K562 (cell line): ENCODE results near the gene NOD1. TPM values are rescaled to one million over a fixed set of nuclear protein-coding genes. Genes with fewer than 3 reads are reported as not detected.

Experiments used
- ATAC-seq: fragments of 200-7000 bp; cut with Tn5 transposase; 3 replicates; pipeline ENCODE4 v1.9.1; 2020; ENCODE audit warnings: moderate library complexity
- BruUV-seq: library from RNA; stranded (reverse); fragments of 400-500 nt; replicated peaks from 2 replicates; lab custom pipeline; 2021; lab: Mats Ljungman, UMichigan
- CTCF ChIA-PET: fragments of 300-600 bp; formaldehyde crosslinking; extraction: SDS; loops from one replicate; lab custom pipeline; 2021; ENCODE audit warnings: low intra/inter-chr PET ratio; lab: Yijun Ruan, JAX
- POLR2A ChIA-PET: fragments of 300-600, 350-650 bp; sonication (Branson Sonifier 250); formaldehyde crosslinking; extraction: SDS; loops from one replicate; lab custom pipeline; 2021; ENCODE audit warnings: antibody characterized with exemption, inconsistent platforms; lab: Yijun Ruan, JAX
- DNase-seq, 4 experiments: peaks; one replicate each; pipeline versions ENCODE4 v3.0.0 to v3.0.0-alpha.2; 2011 to 2018; ENCODE audit warnings: low spot score in 3 of 4, mixed read lengths in 3 of 4; ENCODE audit errors: extremely low read depth in 1 of 4
- FAIRE-seq: peaks from 2 replicates; lab custom pipeline; 2011; peaks lifted over from hg19 to GRCh38; lab: Jason Lieb, UNC
- H2AFZ ChIP-seq: 2 replicates; pipeline ENCODE4 v1.6.0; 2011; ENCODE audit warnings: low read depth, low read length, control low read depth, inconsistent platforms
- H3K27ac ChIP-seq: fragments of 200-600 bp; 3 replicates; pipeline ENCODE4 v1.8.0; 2011; ENCODE audit warnings: low read depth, mild to moderate bottlenecking, control low read depth, inconsistent platforms, low read length, moderate library complexity, mixed read lengths; ENCODE audit errors: extremely low read depth
- H3K27me3 ChIP-seq, 2 experiments: fragments of 300-600 bp in 1 of 2; 2 replicates in 1 of 2; 3 replicates in 1 of 2; pipeline versions ENCODE4 v1.6.0 to v1.8.0; 2011; ENCODE audit warnings: inconsistent platforms in 2 of 2, low read length in 2 of 2, mild to moderate bottlenecking in 1 of 2, mixed read lengths in 1 of 2, moderate library complexity in 1 of 2; ENCODE audit not compliant: control insufficient read depth in 2 of 2, insufficient read depth in 2 of 2
- H3K36me3 ChIP-seq: fragments of 300-600 bp; 3 replicates; pipeline ENCODE4 v1.8.0; 2011; ENCODE audit warnings: mild to moderate bottlenecking, low read length, inconsistent platforms; ENCODE audit not compliant: control insufficient read depth, insufficient read depth
- H3K4me1 ChIP-seq, 2 experiments: fragments of 200-600 bp in 1 of 2; replicated peaks in 1 of 2; 2 replicates in 1 of 2; 3 replicates in 1 of 2; pipeline versions ENCODE4 v1.5.1 to v1.8.0; 2011; ENCODE audit warnings: inconsistent platforms in 2 of 2, low read length in 2 of 2, mild to moderate bottlenecking in 1 of 2, mixed read lengths in 1 of 2, moderate library complexity in 1 of 2; ENCODE audit not compliant: control insufficient read depth in 2 of 2, insufficient read depth in 2 of 2
- H3K4me2 ChIP-seq: 2 replicates; pipeline ENCODE4 v1.6.1; 2011; ENCODE audit warnings: low read length, control low read depth, inconsistent platforms, mixed read lengths; ENCODE audit not compliant: insufficient read depth
- H3K4me3 ChIP-seq: fragments of 200-600 bp; sonication (generic), shearing (Covaris generic); 2 replicates; pipeline ENCODE4 v1.5.1; 2016; ENCODE audit warnings: control low read depth, inconsistent platforms
- H3K79me2 ChIP-seq: fragments of 200-600 bp; 3 replicates; pipeline ENCODE4 v1.8.0; 2011; ENCODE audit warnings: low read length, inconsistent platforms; ENCODE audit not compliant: control insufficient read depth, insufficient read depth
- H3K9ac ChIP-seq, 2 experiments: 2 replicates each; pipeline versions ENCODE4 v1.6.0 to v1.6.1; 2011; ENCODE audit warnings: low read depth in 2 of 2, low read length in 2 of 2, control low read depth in 1 of 2, inconsistent platforms in 1 of 2, mild to moderate bottlenecking in 1 of 2, mixed read lengths in 1 of 2; ENCODE audit not compliant: insufficient read depth in 1 of 2
- H3K9me1 ChIP-seq: one replicate; pipeline ENCODE4 v1.6.0; 2011; ENCODE audit warnings: inconsistent platforms, mild to moderate bottlenecking, low read length, moderate library complexity; ENCODE audit not compliant: control insufficient read depth, insufficient read depth
- H3K9me3 ChIP-seq: replicated peaks from 2 replicates; pipeline ENCODE4 v1.5.1; 2011; ENCODE audit warnings: low read depth, low read length, inconsistent platforms; ENCODE audit not compliant: control insufficient read depth, insufficient read depth
- H4K20me1 ChIP-seq: replicated peaks from 2 replicates; pipeline ENCODE4 v1.6.1; 2011; ENCODE audit warnings: low read length, inconsistent platforms, mixed read lengths; ENCODE audit not compliant: control insufficient read depth, insufficient read depth
- ATF3 ChIP-seq, 2 experiments: fragments of 450-650 bp in 1 of 2; sonication (generic) in 1 of 2; formaldehyde crosslinking in 1 of 2; IDR thresholded peaks in 1 of 2; conservative IDR thresholded peaks in 1 of 2; 2 replicates each; pipeline versions ENCODE4 v1.6.1 to v1.8.1; 2016 to 2023; ENCODE audit warnings: mild to moderate bottlenecking in 2 of 2, moderate library complexity in 2 of 2, inconsistent platforms in 1 of 2, missing genetic modification reagents in 1 of 2
- FOXK2 ChIP-seq, 2 experiments: fragments of 450-650 bp; IDR thresholded peaks in 1 of 2; conservative IDR thresholded peaks in 1 of 2; 2 replicates each; pipeline ENCODE4 v1.6.1; 2016; ENCODE audit warnings: low read depth in 2 of 2, mild to moderate bottlenecking in 1 of 2
- GTF2A2 ChIP-seq: IDR thresholded peaks from 2 replicates; pipeline ENCODE4 v1.6.1; 2016; ENCODE audit warnings: mild to moderate bottlenecking, missing genetic modification characterization, missing compliant biosample characterization
- HNRNPUL1 ChIP-seq: fragments of 200-400 bp; formaldehyde crosslinking; IDR thresholded peaks from 2 replicates; pipeline ENCODE4 v1.6.1; 2017; ENCODE audit warnings: low read length
- PML ChIP-seq: IDR thresholded peaks from 2 replicates; pipeline ENCODE4 v1.6.1; 2012; ENCODE audit warnings: low read length, inconsistent platforms
- RFX7 ChIP-seq: fragments of 250-450 bp; sonication (Bioruptor Pico); IDR thresholded peaks from 2 replicates; pipeline ENCODE4 v1.5.1; 2021; ENCODE audit warnings: mild to moderate bottlenecking
- WGBS: fragments of 100-300 bp; shearing (Covaris generic); methylation state at CpG from one replicate; pipeline ENCODE4 v1.1.6; 2016; ENCODE audit warnings: low coverage, mixed read lengths; ENCODE audit not compliant: insufficient coverage; ENCODE audit errors: missing lambda C conversion rate; 5-methylcytosine and 5-hydroxymethylcytosine counted together
- in situ Hi-C: fragments of 300-500 bp; cut with MboI; formaldehyde crosslinking; loops from 4 replicates; pipeline ENCODE4 v1.15.0; 2018; ENCODE audit warnings: inconsistent platforms, mixed read lengths
- intact Hi-C: fragments of 100-400 bp; cut with micrococcal nuclease; formaldehyde crosslinking; loops from 2 replicates; pipeline ENCODE4 v1.14.2; 2022
- polyA plus RNA-seq, 8 experiments: library from polyadenylated mRNA; depleted of rRNA in 4 of 8; stranded (reverse) in 5 of 8; unstranded in 3 of 8; fragments of >200 nt; fragmentation: Nextera tagmentation in 2 of 8; fragmentation: Illumina TruSeq in 1 of 8; extraction: Ambion mirVana in 2 of 8; extraction: Trizol in 1 of 8; gene quantifications; 2 replicates each; pipeline versions ENCODE4 v1.2.1 to v1.2.3, GENCODE V29; 2011 to 2014; ENCODE audit warnings: inconsistent platforms in 1 of 8, missing spikeins in 1 of 8
- total RNA-seq, 7 experiments: library from RNA; depleted of rRNA in 6 of 7; stranded (reverse); fragments of >200 nt in 6 of 7; fragmentation: Illumina TruSeq in 2 of 7; extraction: Trizol in 2 of 7; gene quantifications; 2 replicates each; pipeline versions ENCODE4 v1.2.1 to v1.2.3, GENCODE V29; 2011 to 2021; ENCODE audit warnings: low replicate concordance in 1 of 7
- TF ChIP-seq, protein P1 (sequence below): fragments of 250-450 bp; sonication (Bioruptor Pico); IDR thresholded peaks from 2 replicates; pipeline ENCODE4 v1.5.0; 2021
- TF ChIP-seq, protein P2 (sequence below): fragments of 450-650 bp; IDR thresholded peaks from 2 replicates; pipeline ENCODE4 v1.6.1; 2014; ENCODE audit warnings: low read depth, mild to moderate bottlenecking, moderate library complexity, borderline replicate concordance
- TF ChIP-seq, protein P3 (sequence below): sonication (generic); formaldehyde crosslinking; IDR thresholded peaks from 2 replicates; pipeline ENCODE4 v1.8.1; 2023; ENCODE audit warnings: mild to moderate bottlenecking, missing genetic modification reagents, moderate library complexity
- TF ChIP-seq, protein P4 (sequence below): fragments of 450-650 bp; IDR thresholded peaks from 2 replicates; pipeline ENCODE4 v1.6.1; 2016; ENCODE audit warnings: mild to moderate bottlenecking
- TF ChIP-seq, protein P5 (sequence below): fragments of 250-450 bp; sonication (Bioruptor Pico); IDR thresholded peaks from 2 replicates; pipeline ENCODE4 v1.5.0; 2020; ENCODE audit warnings: mild to moderate bottlenecking

Gene NOD1
- total and polyA plus RNA-seq, 9 of the 15 experiments (the other 6 are each of a cell fraction or from before 2014, with no cell fraction given): 0.34 to 7.1 (median 4.7) TPM

DNA sequence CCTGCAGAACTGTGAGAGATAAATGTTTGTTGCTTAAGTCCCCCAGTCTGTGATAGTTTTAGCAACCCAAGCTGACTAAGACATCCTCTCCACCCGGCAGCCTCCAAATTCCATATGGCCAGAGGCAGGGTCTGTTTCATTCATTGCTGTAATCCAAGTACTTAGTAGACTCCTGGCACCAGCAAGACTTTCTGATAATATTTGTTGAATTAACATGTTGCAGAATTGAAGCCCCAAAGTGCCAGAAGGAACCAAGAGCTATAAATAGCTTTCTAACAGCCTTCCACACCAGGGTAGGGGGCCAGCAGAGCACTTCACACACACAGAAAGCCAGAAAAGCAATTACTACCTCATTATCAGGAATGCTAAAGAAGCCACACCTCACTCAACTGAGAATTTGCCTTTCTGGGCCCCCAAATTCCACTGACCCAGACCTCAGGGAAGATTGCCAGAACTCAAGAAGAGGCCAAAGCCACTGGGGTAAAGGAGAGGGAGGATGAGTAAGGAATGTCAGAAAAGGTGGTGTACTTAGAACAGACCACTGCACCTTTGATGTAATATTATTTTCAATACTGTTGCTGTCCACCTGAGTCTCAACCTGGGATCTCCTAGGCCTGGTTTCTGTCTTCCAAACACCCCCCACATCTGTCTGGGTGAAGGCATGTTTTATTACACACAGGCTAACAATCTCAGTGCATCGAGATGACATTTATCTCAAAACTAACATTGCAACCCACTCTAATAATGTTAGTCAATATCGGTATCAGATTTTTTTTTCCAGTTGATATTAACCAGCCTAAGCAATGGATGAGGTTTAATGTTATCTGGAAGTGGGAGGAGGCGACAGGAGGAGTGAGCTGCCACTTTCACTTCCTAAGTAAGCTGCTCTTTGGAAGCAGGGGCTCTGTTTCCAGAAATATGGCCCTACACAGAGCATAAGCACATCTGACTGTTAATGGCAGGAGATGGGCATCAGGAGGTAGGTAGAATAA, 5.5 kb downstream of the NOD1 start:
- Histone ChIP-seq H3K4me1 (peaks cover 17 to 40% of the 10 kb centered on the region in 2 experiments), H3K9me3 (no peaks in the 10 kb centered on the region), H3K79me2 (peaks cover 4% of the 10 kb centered on the region; the same call in 1 of the 3 replicates), H3K4me2 (no peak overlapping the region; the same call in 1 of the 2 replicates), H3K9ac (no peak overlapping the region), H3K4me3 (no peak overlapping the region), H3K27me3 (no peaks in the 10 kb centered on the region), H2AFZ (no peak overlapping the region), H4K20me1 (peaks cover 4% of the 10 kb centered on the region; the same call in 1 of the 2 replicates), H3K36me3 (no peaks in the 10 kb centered on the region), H3K9me1 (peaks cover 3% of the 10 kb centered on the region), H3K27ac (no peak overlapping the region)
- intact Hi-C loops: no loop called here
- BruUV-seq: no TSS peak
- ChIA-PET CTCF (no interaction called here), POLR2A (no interaction called here)
- in situ Hi-C loops: no loop called here
- DNase-seq (no peak), FAIRE-seq (no peak), ATAC-seq (no peak)
- 63% methylated on average over 4 of the region's 4 CpGs for WGBS
- TF ChIP-seq PML (no peak), FOXK2 (conservative IDR thresholded peaks at IDR 0.05 in 1 of 2, IDR thresholded peaks at IDR 0.05 in 1 of 2; ENCODE audit: low read depth in 2 of 2) (no peak), ATF3 (IDR thresholded peaks at IDR 0.05) (no peak), ATF3 (CRISPR knock-in tag; conservative IDR thresholded peaks at IDR 0.05) (no peak), HNRNPUL1 (no peak), GTF2A2 (no peak), RFX7 (no peak)
- TF ChIP-seq, protein P1, sequence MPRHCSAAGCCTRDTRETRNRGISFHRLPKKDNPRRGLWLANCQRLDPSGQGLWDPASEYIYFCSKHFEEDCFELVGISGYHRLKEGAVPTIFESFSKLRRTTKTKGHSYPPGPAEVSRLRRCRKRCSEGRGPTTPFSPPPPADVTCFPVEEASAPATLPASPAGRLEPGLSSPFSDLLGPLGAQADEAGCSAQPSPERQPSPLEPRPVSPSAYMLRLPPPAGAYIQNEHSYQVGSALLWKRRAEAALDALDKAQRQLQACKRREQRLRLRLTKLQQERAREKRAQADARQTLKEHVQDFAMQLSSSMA (CRISPR knock-in tag): no peak
- TF ChIP-seq, protein P2, sequence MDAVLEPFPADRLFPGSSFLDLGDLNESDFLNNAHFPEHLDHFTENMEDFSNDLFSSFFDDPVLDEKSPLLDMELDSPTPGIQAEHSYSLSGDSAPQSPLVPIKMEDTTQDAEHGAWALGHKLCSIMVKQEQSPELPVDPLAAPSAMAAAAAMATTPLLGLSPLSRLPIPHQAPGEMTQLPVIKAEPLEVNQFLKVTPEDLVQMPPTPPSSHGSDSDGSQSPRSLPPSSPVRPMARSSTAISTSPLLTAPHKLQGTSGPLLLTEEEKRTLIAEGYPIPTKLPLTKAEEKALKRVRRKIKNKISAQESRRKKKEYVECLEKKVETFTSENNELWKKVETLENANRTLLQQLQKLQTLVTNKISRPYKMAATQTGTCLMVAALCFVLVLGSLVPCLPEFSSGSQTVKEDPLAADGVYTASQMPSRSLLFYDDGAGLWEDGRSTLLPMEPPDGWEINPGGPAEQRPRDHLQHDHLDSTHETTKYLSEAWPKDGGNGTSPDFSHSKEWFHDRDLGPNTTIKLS: no peak
- TF ChIP-seq, protein P3, sequence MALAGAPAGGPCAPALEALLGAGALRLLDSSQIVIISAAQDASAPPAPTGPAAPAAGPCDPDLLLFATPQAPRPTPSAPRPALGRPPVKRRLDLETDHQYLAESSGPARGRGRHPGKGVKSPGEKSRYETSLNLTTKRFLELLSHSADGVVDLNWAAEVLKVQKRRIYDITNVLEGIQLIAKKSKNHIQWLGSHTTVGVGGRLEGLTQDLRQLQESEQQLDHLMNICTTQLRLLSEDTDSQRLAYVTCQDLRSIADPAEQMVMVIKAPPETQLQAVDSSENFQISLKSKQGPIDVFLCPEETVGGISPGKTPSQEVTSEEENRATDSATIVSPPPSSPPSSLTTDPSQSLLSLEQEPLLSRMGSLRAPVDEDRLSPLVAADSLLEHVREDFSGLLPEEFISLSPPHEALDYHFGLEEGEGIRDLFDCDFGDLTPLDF: no peak
- TF ChIP-seq, protein P4, sequence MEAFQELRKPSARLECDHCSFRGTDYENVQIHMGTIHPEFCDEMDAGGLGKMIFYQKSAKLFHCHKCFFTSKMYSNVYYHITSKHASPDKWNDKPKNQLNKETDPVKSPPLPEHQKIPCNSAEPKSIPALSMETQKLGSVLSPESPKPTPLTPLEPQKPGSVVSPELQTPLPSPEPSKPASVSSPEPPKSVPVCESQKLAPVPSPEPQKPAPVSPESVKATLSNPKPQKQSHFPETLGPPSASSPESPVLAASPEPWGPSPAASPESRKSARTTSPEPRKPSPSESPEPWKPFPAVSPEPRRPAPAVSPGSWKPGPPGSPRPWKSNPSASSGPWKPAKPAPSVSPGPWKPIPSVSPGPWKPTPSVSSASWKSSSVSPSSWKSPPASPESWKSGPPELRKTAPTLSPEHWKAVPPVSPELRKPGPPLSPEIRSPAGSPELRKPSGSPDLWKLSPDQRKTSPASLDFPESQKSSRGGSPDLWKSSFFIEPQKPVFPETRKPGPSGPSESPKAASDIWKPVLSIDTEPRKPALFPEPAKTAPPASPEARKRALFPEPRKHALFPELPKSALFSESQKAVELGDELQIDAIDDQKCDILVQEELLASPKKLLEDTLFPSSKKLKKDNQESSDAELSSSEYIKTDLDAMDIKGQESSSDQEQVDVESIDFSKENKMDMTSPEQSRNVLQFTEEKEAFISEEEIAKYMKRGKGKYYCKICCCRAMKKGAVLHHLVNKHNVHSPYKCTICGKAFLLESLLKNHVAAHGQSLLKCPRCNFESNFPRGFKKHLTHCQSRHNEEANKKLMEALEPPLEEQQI: no peak
- TF ChIP-seq, protein P5, sequence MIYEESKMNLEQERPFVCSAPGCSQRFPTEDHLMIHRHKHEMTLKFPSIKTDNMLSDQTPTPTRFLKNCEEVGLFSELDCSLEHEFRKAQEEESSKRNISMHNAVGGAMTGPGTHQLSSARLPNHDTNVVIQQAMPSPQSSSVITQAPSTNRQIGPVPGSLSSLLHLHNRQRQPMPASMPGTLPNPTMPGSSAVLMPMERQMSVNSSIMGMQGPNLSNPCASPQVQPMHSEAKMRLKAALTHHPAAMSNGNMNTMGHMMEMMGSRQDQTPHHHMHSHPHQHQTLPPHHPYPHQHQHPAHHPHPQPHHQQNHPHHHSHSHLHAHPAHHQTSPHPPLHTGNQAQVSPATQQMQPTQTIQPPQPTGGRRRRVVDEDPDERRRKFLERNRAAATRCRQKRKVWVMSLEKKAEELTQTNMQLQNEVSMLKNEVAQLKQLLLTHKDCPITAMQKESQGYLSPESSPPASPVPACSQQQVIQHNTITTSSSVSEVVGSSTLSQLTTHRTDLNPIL (CRISPR knock-in tag): no peak
